Progenitor cell of endocrine pancreas (in vitro differentiated cells): Measurements from ENCODE around the gene REEP5. TPM values are rescaled to one million over a fixed set of nuclear protein-coding genes. Genes with fewer than 3 reads are reported as not detected.
"Not testable (repeated sequence)": the region's sequence is repeated elsewhere in the genome, so short reads cannot be mapped to it uniquely, and the experiment has no call there.

Experiments
- DNase-seq: peaks from one replicate; pipeline ENCODE4 v3.0.0; 2021; ENCODE audit warnings: low spot score; ENCODE audit not compliant: unreplicated experiment
- H3K27ac Mint-ChIP-seq: 2 replicates; pipeline ENCODE4 v1.8.0; 2021; ENCODE audit warnings: mild to moderate bottlenecking, moderate library complexity, mixed read lengths
- H3K27me3 Mint-ChIP-seq: 2 replicates; pipeline ENCODE4 v1.8.0; 2021; ENCODE audit warnings: mixed read lengths
- H3K36me3 Mint-ChIP-seq: 2 replicates; pipeline ENCODE4 v1.8.0; 2022; ENCODE audit warnings: mixed read lengths; ENCODE audit not compliant: insufficient read depth
- H3K4me1 Mint-ChIP-seq: 2 replicates; pipeline ENCODE4 v1.8.0; 2021; ENCODE audit warnings: low read depth, mixed read lengths
- H3K4me3 Mint-ChIP-seq: 2 replicates; pipeline ENCODE4 v1.8.0; 2021; ENCODE audit warnings: low read depth, mild to moderate bottlenecking, moderate library complexity, mixed read lengths
- H3K9me3 Mint-ChIP-seq: 2 replicates; pipeline ENCODE4 v1.8.0; 2021; ENCODE audit warnings: low read depth, mixed read lengths
- CTCF ChIP-seq: fragments of 200-600 bp; sonication (generic); IDR thresholded peaks from one replicate; pipeline ENCODE4 v1.5.0; 2021; ENCODE audit warnings: antibody characterized with exemption, mild to moderate bottlenecking; ENCODE audit not compliant: unreplicated experiment
- total RNA-seq: library from RNA; stranded (reverse); gene quantifications from 2 replicates; pipeline ENCODE4 v1.2.1, GENCODE V29; 2021

REEP5 gene
- total RNA-seq, 1 donor from 2014 or later: 33.8 TPM

GRCh38 chr5:112906637-112907036, 15.4 kb downstream of the REEP5 start:
- Mint-ChIP-seq H3K27ac (no peak overlapping the region), H3K27me3 (no peaks in the 10 kb centered on the region), H3K9me3 (no peaks in the 10 kb centered on the region), H3K4me3 (no peak overlapping the region), H3K4me1 (no peaks in the 10 kb centered on the region), H3K36me3 (peaks cover 8% of the 10 kb centered on the region)
- TF ChIP-seq CTCF: no peak
- DNase-seq: no peak

GRCh38 chr5:112904996-112905395, 17.0 kb downstream of the REEP5 start:
- not testable (repeated sequence) for H3K36me3 Mint-ChIP-seq, H3K9me3 Mint-ChIP-seq

GRCh38 chr5:112902561-112902960, 19.5 kb downstream of the REEP5 start:
- no peak overlapping the region for H3K27ac Mint-ChIP-seq
- no peak for DNase-seq
- peaks cover 18% of the 10 kb centered on the region for H3K36me3 Mint-ChIP-seq
- no peaks in the 10 kb centered on the region for H3K27me3 Mint-ChIP-seq
- no peaks in the 10 kb centered on the region for H3K9me3 Mint-ChIP-seq
- no peak overlapping the region for H3K4me3 Mint-ChIP-seq
- no peaks in the 10 kb centered on the region for H3K4me1 Mint-ChIP-seq
- TF ChIP-seq CTCF: no peak

More at GRCh38 chr5:112904996-112905395, 17.0 kb downstream of the REEP5 start:
- H3K27me3 Mint-ChIP-seq, H3K27ac Mint-ChIP-seq, H3K4me1 Mint-ChIP-seq, H3K4me3 Mint-ChIP-seq, DNase-seq: not testable (repeated sequence)

GRCh38 chr5:112895682-112896081, 26.3 kb downstream of the REEP5 start:
- peaks cover 18% of the 10 kb centered on the region for H3K36me3 Mint-ChIP-seq

GRCh38 chr5:112892776-112893175, 29.3 kb downstream of the REEP5 start:
- no peaks in the 10 kb centered on the region for H3K4me1 Mint-ChIP-seq
- no peak overlapping the region for H3K27ac Mint-ChIP-seq
- no peaks in the 10 kb centered on the region for H3K27me3 Mint-ChIP-seq
- no peaks in the 10 kb centered on the region for H3K9me3 Mint-ChIP-seq
- H3K4me3 Mint-ChIP-seq: no peak overlapping the region
- no peak for DNase-seq
- TF ChIP-seq CTCF: no peak
- H3K36me3 Mint-ChIP-seq: peaks cover 10% of the 10 kb centered on the region

More at GRCh38 chr5:112895682-112896081, 26.3 kb downstream of the REEP5 start:
- no peaks in the 10 kb centered on the region for H3K9me3 Mint-ChIP-seq
- no peak overlapping the region for H3K4me3 Mint-ChIP-seq
- H3K4me1 Mint-ChIP-seq: no peaks in the 10 kb centered on the region
- DNase-seq: no peak
- TF ChIP-seq CTCF: no peak
- H3K27me3 Mint-ChIP-seq: no peaks in the 10 kb centered on the region
- H3K27ac Mint-ChIP-seq: no peak overlapping the region

GRCh38 chr5:112892066-112892465, 30.0 kb downstream of the REEP5 start:
- not testable (repeated sequence) for H3K27me3 Mint-ChIP-seq, H3K4me3 Mint-ChIP-seq, H3K9me3 Mint-ChIP-seq, DNase-seq, H3K27ac Mint-ChIP-seq, H3K4me1 Mint-ChIP-seq
- H3K36me3 Mint-ChIP-seq: peaks cover 10% of the 10 kb centered on the region
